HL-60 (cell line): ENCODE measurements around the gene GTF2IRD1.

ENCODE experiments used
- CTCF ChIP-seq: IDR thresholded peaks from one replicate; pipeline ENCODE4 v1.5.1; 2011; ENCODE audit warnings: low read length, control low read depth, inconsistent platforms; ENCODE audit not compliant: insufficient read depth
- GABPA ChIP-seq: IDR thresholded peaks from 2 replicates; pipeline ENCODE4 v1.6.1; 2012; ENCODE audit warnings: low read depth
- POLR2AphosphoS5 ChIP-seq: IDR thresholded peaks from 2 replicates; pipeline ENCODE4 v1.6.1; 2012; ENCODE audit warnings: low read depth
- REST ChIP-seq: IDR thresholded peaks from 2 replicates; pipeline ENCODE4 v1.6.1; 2012; ENCODE audit warnings: low read depth; ENCODE audit not compliant: insufficient replicate concordance
- SPI1 ChIP-seq: IDR thresholded peaks from 2 replicates; pipeline ENCODE4 v1.6.1; 2012; ENCODE audit warnings: low read depth, mild to moderate bottlenecking, borderline replicate concordance

GRCh38 chr7:74535951-74536356 lies 82.2 kb downstream of the GTF2IRD1 start:
- TF ChIP-seq CTCF (no peak), REST (no peak), POLR2AphosphoS5 (no peak), SPI1 (no peak), GABPA (no peak)
